DND-41 (cell line): ENCODE measurements around the gene ELAPOR1.

Experiments used
- EZH2 ChIP-seq: IDR thresholded peaks from 3 replicates; pipeline ENCODE4 v1.6.1; 2012; ENCODE audit warnings: borderline replicate concordance, low read depth, mild to moderate bottlenecking, moderate library complexity, low read length, inconsistent platforms; ENCODE audit not compliant: severe bottlenecking
- TF ChIP-seq, protein P1 (sequence below): IDR thresholded peaks from 2 replicates; pipeline ENCODE4 v1.5.1; 2012; ENCODE audit warnings: borderline replicate concordance, low read length, moderate library complexity, mild to moderate bottlenecking; ENCODE audit not compliant: poor library complexity, severe bottlenecking; ENCODE audit errors: extremely low read depth

DNA sequence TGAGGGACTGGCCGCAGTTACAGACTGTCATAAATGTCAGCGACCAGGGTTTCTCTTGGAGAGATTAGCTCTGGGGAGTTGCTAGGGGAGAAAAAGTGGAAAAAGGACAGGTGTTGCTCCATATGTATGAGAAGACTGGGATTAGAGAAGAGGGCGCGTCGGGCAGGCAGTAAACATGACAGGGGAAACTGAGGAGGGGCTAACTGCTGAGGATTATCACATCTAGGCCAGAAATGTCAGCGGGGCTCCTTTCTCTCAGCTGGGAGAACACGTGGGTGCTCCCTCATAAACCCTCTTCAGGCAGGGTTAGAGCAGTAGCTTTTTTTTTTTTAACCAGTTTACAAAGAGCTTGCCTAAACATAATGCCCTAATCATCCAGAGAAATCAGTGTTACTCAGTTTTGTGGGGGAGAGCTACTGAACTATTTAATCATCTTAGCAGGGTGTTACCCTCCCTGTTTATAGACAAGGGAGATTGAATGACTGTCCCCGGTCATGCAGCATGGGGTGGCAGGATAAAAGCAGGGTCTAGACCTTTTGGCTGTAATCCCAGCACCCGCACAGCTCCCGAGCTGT, 35.2 kb downstream of the ELAPOR1 start:
- TF ChIP-seq, protein P1, sequence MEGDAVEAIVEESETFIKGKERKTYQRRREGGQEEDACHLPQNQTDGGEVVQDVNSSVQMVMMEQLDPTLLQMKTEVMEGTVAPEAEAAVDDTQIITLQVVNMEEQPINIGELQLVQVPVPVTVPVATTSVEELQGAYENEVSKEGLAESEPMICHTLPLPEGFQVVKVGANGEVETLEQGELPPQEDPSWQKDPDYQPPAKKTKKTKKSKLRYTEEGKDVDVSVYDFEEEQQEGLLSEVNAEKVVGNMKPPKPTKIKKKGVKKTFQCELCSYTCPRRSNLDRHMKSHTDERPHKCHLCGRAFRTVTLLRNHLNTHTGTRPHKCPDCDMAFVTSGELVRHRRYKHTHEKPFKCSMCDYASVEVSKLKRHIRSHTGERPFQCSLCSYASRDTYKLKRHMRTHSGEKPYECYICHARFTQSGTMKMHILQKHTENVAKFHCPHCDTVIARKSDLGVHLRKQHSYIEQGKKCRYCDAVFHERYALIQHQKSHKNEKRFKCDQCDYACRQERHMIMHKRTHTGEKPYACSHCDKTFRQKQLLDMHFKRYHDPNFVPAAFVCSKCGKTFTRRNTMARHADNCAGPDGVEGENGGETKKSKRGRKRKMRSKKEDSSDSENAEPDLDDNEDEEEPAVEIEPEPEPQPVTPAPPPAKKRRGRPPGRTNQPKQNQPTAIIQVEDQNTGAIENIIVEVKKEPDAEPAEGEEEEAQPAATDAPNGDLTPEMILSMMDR: no peak
- no peak for TF ChIP-seq EZH2
